HCT116 (cell line): ENCODE measurements around the gene ABCG8. TPM values are rescaled to one million over a fixed set of nuclear protein-coding genes. Genes with fewer than 3 reads are reported as not detected.

Experiments used
- ATAC-seq: fragments of 200-7000 bp; cut with Tn5 transposase; 2 replicates; pipeline ENCODE4 v1.9.1; 2020; ENCODE audit warnings: mild to moderate bottlenecking, moderate library complexity
- BruUV-seq: library from RNA; stranded (reverse); fragments of 400-500 nt; replicated peaks from 2 replicates; lab custom pipeline; 2021; lab: Mats Ljungman, UMichigan
- CTCF ChIA-PET: fragments of 300-600 bp; sonication (Branson Sonifier 250); formaldehyde crosslinking; loops from one replicate; lab custom pipeline; 2021; ENCODE audit warnings: antibody characterized with exemption; lab: Charles Lee
- POLR2A ChIA-PET: fragments of 300-600, 350-600 bp; sonication (Branson Sonifier 250); formaldehyde crosslinking; loops from one replicate; lab custom pipeline; 2021; ENCODE audit warnings: antibody characterized with exemption; lab: Charles Lee
- RAD21 ChIA-PET, 2 experiments: fragments of 300-600 bp; sonication (Branson Sonifier 250); formaldehyde crosslinking; loops; one replicate each; lab custom pipeline; 2023; ENCODE audit warnings: low total read pairs in 2 of 2; ENCODE audit not compliant: uncharacterized antibody in 2 of 2, unreplicated experiment in 2 of 2, low non-redundant PET in 1 of 2; lab: Charles Lee
- DNase-seq: peaks from one replicate; pipeline ENCODE4 v3.0.0-alpha.2; 2010; ENCODE audit warnings: low read depth, low spot score
- H2AFZ ChIP-seq: fragments of 200-600 bp; shearing (Covaris generic), sonication (generic); 2 replicates; pipeline ENCODE4 v1.6.1; 2017; ENCODE audit warnings: low read depth, mixed run types, mixed read lengths, antibody characterized with exemption, low read length; ENCODE audit not compliant: poor library complexity, severe bottlenecking
- H3K27ac ChIP-seq: 2 replicates; pipeline ENCODE4 v1.5.1; 2012; ENCODE audit warnings: low read depth, low read length
- H3K27me3 ChIP-seq: fragments of 200-600 bp; sonication (generic); 2 replicates; pipeline ENCODE4 v1.6.1; 2016; ENCODE audit warnings: mixed run types, low read length, mixed read lengths; ENCODE audit not compliant: insufficient read depth
- H3K36me3 ChIP-seq, 2 experiments: fragments of 200-500 bp in 1 of 2; fragments of 200-600 bp in 1 of 2; sonication (Bioruptor generic) in 1 of 2; sonication (generic) in 1 of 2; 2 replicates each; pipeline versions ENCODE4 v1.5.1 to v1.6.1; 2014 to 2016; ENCODE audit warnings: low read length in 2 of 2, inconsistent platforms in 1 of 2, mixed read lengths in 1 of 2, mixed run types in 1 of 2; ENCODE audit not compliant: insufficient read depth in 2 of 2, control insufficient read depth in 1 of 2
- H3K4me1 ChIP-seq, 2 experiments: fragments of 200-600 bp in 1 of 2; sonication (generic) in 1 of 2; 2 replicates each; pipeline versions ENCODE4 v1.5.1 to v1.6.1; 2012 to 2017; ENCODE audit warnings: low read length in 2 of 2, inconsistent platforms in 1 of 2, mild to moderate bottlenecking in 1 of 2, mixed read lengths in 1 of 2, mixed run types in 1 of 2, moderate library complexity in 1 of 2; ENCODE audit not compliant: insufficient read depth in 2 of 2, control insufficient read depth in 1 of 2
- H3K4me2 ChIP-seq: fragments of 200-600 bp; sonication (generic); 2 replicates; pipeline ENCODE4 v1.6.1; 2017; ENCODE audit warnings: mixed run types, low read length, mixed read lengths
- H3K4me3 ChIP-seq, 2 experiments: fragments of 200-600 bp in 1 of 2; sonication (generic) in 1 of 2; replicated peaks in 1 of 2; 2 replicates each; pipeline ENCODE4 v1.5.1; 2011 to 2016; ENCODE audit warnings: low read length in 2 of 2, control low read depth in 1 of 2, low read depth in 1 of 2, mild to moderate bottlenecking in 1 of 2, mixed read lengths in 1 of 2, mixed run types in 1 of 2
- H3K79me2 ChIP-seq: fragments of 200-600 bp; sonication (generic); 2 replicates; pipeline ENCODE4 v1.6.1; 2017; ENCODE audit warnings: mild to moderate bottlenecking, mixed run types, low read length, moderate library complexity, mixed read lengths; ENCODE audit not compliant: insufficient read depth
- H3K9ac ChIP-seq: fragments of 200-600 bp; sonication (generic); 2 replicates; pipeline ENCODE4 v1.6.1; 2016; ENCODE audit warnings: low read length, mixed read lengths
- H3K9me2 ChIP-seq: fragments of 200-600 bp; sonication (generic), shearing (Covaris generic); 2 replicates; pipeline ENCODE4 v1.6.1; 2017; ENCODE audit warnings: mixed run types, mild to moderate bottlenecking, moderate library complexity; ENCODE audit not compliant: insufficient read depth
- H3K9me3 ChIP-seq, 2 experiments: fragments of 200-500 bp in 1 of 2; fragments of 200-600 bp in 1 of 2; sonication (Bioruptor generic) in 1 of 2; sonication (generic) in 1 of 2; 2 replicates each; pipeline ENCODE4 v1.6.1; 2014 to 2017; ENCODE audit warnings: low read length in 2 of 2, mixed read lengths in 2 of 2, inconsistent platforms in 1 of 2, low read depth in 1 of 2, mild to moderate bottlenecking in 1 of 2, mixed run types in 1 of 2, moderate library complexity in 1 of 2; ENCODE audit not compliant: control insufficient read depth in 1 of 2, insufficient read depth in 1 of 2
- H4K20me1 ChIP-seq: fragments of 200-600 bp; sonication (generic), shearing (Covaris generic); 2 replicates; pipeline ENCODE4 v1.6.1; 2017; ENCODE audit warnings: mixed run types, mild to moderate bottlenecking, moderate library complexity; ENCODE audit not compliant: insufficient read depth
- CBX3 ChIP-seq: IDR thresholded peaks from 2 replicates; pipeline ENCODE4 v1.6.1; 2012; ENCODE audit warnings: low read depth
- CEBPB ChIP-seq: IDR thresholded peaks from 2 replicates; pipeline ENCODE4 v1.6.1; 2012; ENCODE audit warnings: low read depth
- EZH2 ChIP-seq: fragments of 200-600 bp; sonication (generic); IDR thresholded peaks from 2 replicates; pipeline ENCODE4 v1.6.1; 2017; ENCODE audit warnings: antibody characterized with exemption, mixed run types
- EZH2phosphoT487 ChIP-seq: fragments of 200-600 bp; IDR thresholded peaks from 2 replicates; pipeline ENCODE4 v1.6.1; 2018; ENCODE audit warnings: antibody characterized with exemption, borderline replicate concordance
- POLR2A ChIP-seq: IDR thresholded peaks from 2 replicates; pipeline ENCODE4 v1.7.0; 2011; ENCODE audit warnings: borderline replicate concordance; ENCODE audit not compliant: insufficient read depth, insufficient read length; ENCODE audit errors: extremely low read depth
- REST ChIP-seq: IDR thresholded peaks from 2 replicates; pipeline ENCODE4 v1.6.1; 2012; ENCODE audit warnings: low read depth
- SIN3A ChIP-seq: IDR thresholded peaks from 2 replicates; pipeline ENCODE4 v1.6.1; 2012; ENCODE audit warnings: low read depth
- SP1 ChIP-seq: IDR thresholded peaks from 2 replicates; pipeline ENCODE4 v1.6.1; 2012; ENCODE audit warnings: low read depth
- SRF ChIP-seq: IDR thresholded peaks from 2 replicates; pipeline ENCODE4 v1.6.1; 2012; ENCODE audit warnings: low read depth
- TCF7L2 ChIP-seq: IDR thresholded peaks from 2 replicates; pipeline ENCODE4 v1.7.0; 2011; ENCODE audit warnings: borderline replicate concordance, inconsistent platforms; ENCODE audit not compliant: insufficient read depth, insufficient read length; ENCODE audit errors: extremely low read depth
- ZNF274 ChIP-seq: fragments of 200-500 bp; sonication (Bioruptor generic); IDR thresholded peaks from 2 replicates; pipeline ENCODE4 v1.6.1; 2014; ENCODE audit warnings: mild to moderate bottlenecking, low read depth, low read length, inconsistent platforms
- intact Hi-C: fragments of 100-400 bp; cut with micrococcal nuclease; formaldehyde crosslinking; loops from 2 replicates; pipeline ENCODE4 v1.10.0; 2022
- total RNA-seq: library from RNA; stranded (reverse); gene quantifications from one replicate; pipeline ENCODE4 v1.2.1, GENCODE V29; 2021; ENCODE audit not compliant: unreplicated experiment
- TF ChIP-seq, protein P1 (sequence below): IDR thresholded peaks from 2 replicates; pipeline ENCODE4 v1.6.1; 2011; ENCODE audit warnings: mild to moderate bottlenecking, low read length, moderate library complexity; ENCODE audit not compliant: insufficient replicate concordance; ENCODE audit errors: extremely low read depth

The ABCG8 gene
- total RNA-seq, 1 experiment from 2014 or later = 0.05 TPM

DNA sequence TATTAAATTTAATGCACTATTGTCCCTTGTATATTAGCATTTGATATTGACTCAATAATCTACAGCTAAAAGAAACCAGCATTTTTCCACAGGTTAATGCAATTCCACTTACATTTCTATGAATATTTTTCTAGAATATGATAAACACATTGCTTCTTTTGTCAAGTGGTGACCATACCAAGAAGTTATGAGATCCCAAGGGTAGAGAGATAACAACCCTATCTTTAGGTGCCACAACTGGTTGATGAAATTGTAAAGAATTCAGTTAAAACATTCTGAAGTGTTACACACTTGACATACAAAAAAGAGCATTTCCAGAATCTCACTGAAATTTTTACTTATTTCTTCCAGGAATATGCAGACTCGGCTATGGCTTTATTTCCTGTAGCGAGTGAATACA is 56.0 kb downstream of the ABCG8 start:
- TF ChIP-seq CBX3 = no peak
- no peak for TF ChIP-seq SRF
- no peak for TF ChIP-seq POLR2A
- TF ChIP-seq EZH2phosphoT487 = no peak
- TF ChIP-seq EZH2 = no peak
- no peak for TF ChIP-seq TCF7L2
- no peak for TF ChIP-seq ZNF274
- TF ChIP-seq, protein P1, sequence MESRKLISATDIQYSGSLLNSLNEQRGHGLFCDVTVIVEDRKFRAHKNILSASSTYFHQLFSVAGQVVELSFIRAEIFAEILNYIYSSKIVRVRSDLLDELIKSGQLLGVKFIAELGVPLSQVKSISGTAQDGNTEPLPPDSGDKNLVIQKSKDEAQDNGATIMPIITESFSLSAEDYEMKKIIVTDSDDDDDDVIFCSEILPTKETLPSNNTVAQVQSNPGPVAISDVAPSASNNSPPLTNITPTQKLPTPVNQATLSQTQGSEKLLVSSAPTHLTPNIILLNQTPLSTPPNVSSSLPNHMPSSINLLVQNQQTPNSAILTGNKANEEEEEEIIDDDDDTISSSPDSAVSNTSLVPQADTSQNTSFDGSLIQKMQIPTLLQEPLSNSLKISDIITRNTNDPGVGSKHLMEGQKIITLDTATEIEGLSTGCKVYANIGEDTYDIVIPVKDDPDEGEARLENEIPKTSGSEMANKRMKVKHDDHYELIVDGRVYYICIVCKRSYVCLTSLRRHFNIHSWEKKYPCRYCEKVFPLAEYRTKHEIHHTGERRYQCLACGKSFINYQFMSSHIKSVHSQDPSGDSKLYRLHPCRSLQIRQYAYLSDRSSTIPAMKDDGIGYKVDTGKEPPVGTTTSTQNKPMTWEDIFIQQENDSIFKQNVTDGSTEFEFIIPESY = no peak
- no peak for TF ChIP-seq SIN3A
- no peak for TF ChIP-seq CEBPB
- no peak for TF ChIP-seq SP1
- no peak for TF ChIP-seq REST
- peaks cover 63 to 86% of the 10 kb centered on the region in 2 experiments for H3K36me3 ChIP-seq
- no peak overlapping the region for H2AFZ ChIP-seq
- H3K27ac ChIP-seq = no peak overlapping the region
- H3K79me2 ChIP-seq = peaks cover 46% of the 10 kb centered on the region
- ATAC-seq (no peak), DNase-seq (no peak)
- no peaks in the 10 kb centered on the region for H3K4me1 ChIP-seq
- H3K9ac ChIP-seq = no peak overlapping the region
- no peak overlapping the region for H3K4me2 ChIP-seq
- peaks cover 12% of the 10 kb centered on the region; the same call in 1 of the 2 replicates for H4K20me1 ChIP-seq
- no peaks in the 10 kb centered on the region for H3K9me2 ChIP-seq
- ChIA-PET RAD21 (no interaction called here), CTCF (interaction anchor here (1.0 kb wide), 1 partner anchor 17 kb away, joined by 3 read pairs; no protein-coding TSS in a partner anchor), POLR2A (no interaction called here)
- H3K4me3 ChIP-seq = no peak overlapping the region
- BruUV-seq = no TSS peak
- no peaks in the 10 kb centered on the region for H3K9me3 ChIP-seq
- intact Hi-C loops = no loop called here
- no peaks in the 10 kb centered on the region for H3K27me3 ChIP-seq
